Lower leg skin (tissue), 3 donors: ENCODE results near the gene PAXX.

ENCODE experiments used
- POLR2A ChIP-seq, 2 donors: fragments of 450-650 bp; IDR thresholded peaks; one replicate each; pipeline ENCODE4 v1.6.1; 2016 to 2017; ENCODE audit warnings: antibody characterized with exemption in 2 of 2, mild to moderate bottlenecking in 1 of 2, moderate library complexity in 1 of 2
- TF ChIP-seq, protein P1 (sequence below), 3 donors: fragments of 450-650 bp; IDR thresholded peaks; one replicate each; pipeline ENCODE4 v1.5.1; 2016; ENCODE audit warnings: antibody characterized with exemption in 3 of 3, mild to moderate bottlenecking in 3 of 3, moderate library complexity in 2 of 3

DNA sequence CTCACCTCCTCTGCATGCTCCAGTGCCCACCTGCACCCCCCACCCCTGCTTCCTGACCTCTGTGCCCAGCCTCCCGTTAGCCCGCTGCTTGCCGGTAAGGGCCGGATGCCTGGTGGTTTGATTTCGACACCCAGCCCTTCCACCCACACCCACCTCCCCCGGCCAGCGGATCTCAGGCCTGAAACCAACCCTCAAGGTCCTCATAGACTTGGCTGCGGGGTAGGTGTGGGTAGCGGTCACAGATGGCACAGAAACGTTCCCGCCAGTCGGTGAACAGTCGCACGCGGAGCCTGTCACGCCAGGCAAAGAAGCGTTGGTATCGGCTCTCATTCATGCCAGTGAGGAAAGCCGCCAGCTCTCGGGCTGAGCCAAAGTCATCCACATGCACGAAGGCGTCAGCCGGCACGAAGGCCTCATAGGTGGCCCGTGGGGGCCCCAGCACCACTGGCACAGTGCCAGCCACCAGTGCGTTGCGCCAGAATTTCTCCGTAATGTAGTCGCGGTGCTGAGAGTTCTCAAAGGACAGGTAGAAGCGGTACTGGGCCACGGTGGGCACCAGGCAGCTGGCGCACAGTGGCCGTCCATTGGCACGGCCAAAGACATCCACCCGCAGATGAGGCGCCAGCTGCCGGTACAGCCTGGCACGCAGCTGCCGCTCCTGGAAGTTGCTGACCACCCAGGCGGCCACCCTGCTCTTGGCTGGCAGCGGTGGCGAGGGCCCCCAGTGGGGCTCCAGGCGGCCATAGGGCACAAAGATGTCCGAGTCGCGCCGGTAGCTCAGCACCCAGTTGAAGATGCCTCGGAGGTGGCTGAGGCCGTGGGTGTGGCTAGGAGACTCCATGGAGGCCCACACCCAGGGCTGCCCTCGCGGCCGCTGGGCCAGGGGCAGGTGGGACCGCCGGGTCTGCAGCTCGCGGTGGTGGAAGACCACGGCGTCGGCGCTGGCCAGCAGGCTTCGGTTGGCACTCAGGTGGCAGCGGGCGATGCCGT lies 38.6 kb downstream of the PAXX start:
- TF ChIP-seq, protein P1, sequence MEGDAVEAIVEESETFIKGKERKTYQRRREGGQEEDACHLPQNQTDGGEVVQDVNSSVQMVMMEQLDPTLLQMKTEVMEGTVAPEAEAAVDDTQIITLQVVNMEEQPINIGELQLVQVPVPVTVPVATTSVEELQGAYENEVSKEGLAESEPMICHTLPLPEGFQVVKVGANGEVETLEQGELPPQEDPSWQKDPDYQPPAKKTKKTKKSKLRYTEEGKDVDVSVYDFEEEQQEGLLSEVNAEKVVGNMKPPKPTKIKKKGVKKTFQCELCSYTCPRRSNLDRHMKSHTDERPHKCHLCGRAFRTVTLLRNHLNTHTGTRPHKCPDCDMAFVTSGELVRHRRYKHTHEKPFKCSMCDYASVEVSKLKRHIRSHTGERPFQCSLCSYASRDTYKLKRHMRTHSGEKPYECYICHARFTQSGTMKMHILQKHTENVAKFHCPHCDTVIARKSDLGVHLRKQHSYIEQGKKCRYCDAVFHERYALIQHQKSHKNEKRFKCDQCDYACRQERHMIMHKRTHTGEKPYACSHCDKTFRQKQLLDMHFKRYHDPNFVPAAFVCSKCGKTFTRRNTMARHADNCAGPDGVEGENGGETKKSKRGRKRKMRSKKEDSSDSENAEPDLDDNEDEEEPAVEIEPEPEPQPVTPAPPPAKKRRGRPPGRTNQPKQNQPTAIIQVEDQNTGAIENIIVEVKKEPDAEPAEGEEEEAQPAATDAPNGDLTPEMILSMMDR (IDR thresholded peaks at IDR 0.05): no peak
- TF ChIP-seq POLR2A (IDR thresholded peaks at IDR 0.05): no peak
